Esophagus muscularis mucosa (tissue), 4 donors: ENCODE results near the gene MPRIP. TPM values are rescaled to one million over a fixed set of nuclear protein-coding genes. Genes with fewer than 3 reads are reported as not detected.
"Not testable (repeated sequence)": the region's sequence is repeated elsewhere in the genome, so short reads cannot be mapped to it uniquely, and the experiment has no call there.

Experiments
- DNase-seq: peaks from one replicate; pipeline ENCODE4 v3.0.0-alpha.2; 2017; ENCODE audit errors: extremely low spot score
- H3K27ac ChIP-seq, 4 donors: fragments of 200-600 bp; sonication (generic); replicated peaks in 1 of 4; 1 replicate in 3 of 4; 2 replicates in 1 of 4; pipeline ENCODE4 v1.5.1; 2016 to 2019; ENCODE audit warnings: mild to moderate bottlenecking in 1 of 4
- H3K27me3 ChIP-seq, 4 donors: fragments of 200-600 bp; sonication (generic); one replicate each; pipeline versions ENCODE4 v1.5.1 to v1.6.0; 2016 to 2019
- H3K36me3 ChIP-seq, 4 donors: fragments of 200-600 bp; sonication (generic); one replicate each; pipeline ENCODE4 v1.5.1; 2016 to 2019
- H3K4me1 ChIP-seq, 4 donors: fragments of 200-600 bp; sonication (generic); one replicate each; pipeline ENCODE4 v1.5.1; 2016 to 2019
- H3K4me3 ChIP-seq, 4 donors: fragments of 200-600 bp; sonication (generic); 1 replicate in 2 of 4; 2 replicates in 2 of 4; pipeline ENCODE4 v1.5.1; 2016 to 2019; ENCODE audit warnings: mild to moderate bottlenecking in 4 of 4, moderate library complexity in 1 of 4
- H3K9me3 ChIP-seq, 4 donors: fragments of 200-600 bp; sonication (generic); 1 replicate in 3 of 4; 2 replicates in 1 of 4; pipeline ENCODE4 v1.5.1; 2016 to 2019
- CTCF ChIP-seq, 3 experiments: fragments of 200-600 bp in 2 of 3; fragments of 450-650 bp in 1 of 3; sonication (generic) in 2 of 3; IDR thresholded peaks; one replicate each; pipeline ENCODE4 v1.5.1; 2017 to 2019; ENCODE audit warnings: antibody characterized with exemption in 3 of 3, mild to moderate bottlenecking in 2 of 3, moderate library complexity in 1 of 3
- EP300 ChIP-seq: sonication (generic); formaldehyde crosslinking; IDR thresholded peaks from one replicate; pipeline ENCODE4 v1.6.1; 2017; ENCODE audit warnings: antibody characterized with exemption
- POLR2A ChIP-seq: fragments of 450-650 bp; IDR thresholded peaks from one replicate; pipeline ENCODE4 v1.6.1; 2017; ENCODE audit warnings: antibody characterized with exemption, moderate library complexity, mild to moderate bottlenecking, low read depth
- POLR2AphosphoS5 ChIP-seq, 2 donors: sonication (generic); formaldehyde crosslinking; IDR thresholded peaks; one replicate each; pipeline ENCODE4 v1.6.1; 2017; ENCODE audit warnings: antibody characterized with exemption in 2 of 2
- WGBS: methylation state at CpG from one replicate; pipeline ENCODE4 v1.1.5; 2018; 5-methylcytosine and 5-hydroxymethylcytosine counted together
- intact Hi-C: fragments of 100-400 bp; cut with DNase I; formaldehyde crosslinking; loops from one replicate; pipeline ENCODE4 v1.15.1; 2023
- total RNA-seq, 4 donors: library from RNA; depleted of rRNA; stranded (reverse); fragments of >200 nt; gene quantifications; one replicate each; pipeline versions ENCODE4 v1.1.0 to v1.2.1, GENCODE V29; 2016

Gene MPRIP
- total RNA-seq, 4 donors from 2014 or later, result 108 to 194 (median 129) TPM

DNA sequence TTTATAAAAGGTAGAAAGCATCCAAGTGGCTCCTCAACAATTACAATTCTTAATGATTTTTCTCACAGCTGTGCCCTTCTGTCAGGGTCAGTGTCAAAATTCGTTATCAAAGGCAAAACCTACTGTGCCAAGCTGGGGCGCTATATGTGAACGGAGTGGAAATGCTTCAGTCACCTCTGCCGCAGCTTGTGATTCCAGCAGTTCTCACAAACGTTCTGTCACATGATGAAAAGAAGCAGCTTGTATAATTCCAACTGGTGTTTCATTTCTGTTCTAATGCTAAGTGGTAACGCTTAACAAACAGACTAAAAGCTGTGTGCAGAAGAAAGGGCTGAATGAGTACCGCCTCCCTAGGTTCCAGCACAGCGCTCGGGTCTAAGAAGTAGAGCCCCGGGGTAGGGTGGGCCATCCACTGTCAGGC is 149.7 kb downstream of the MPRIP start:
- intact Hi-C loops, result no loop called here
- Histone ChIP-seq H3K27ac (peak overlapping the region; percentile 59 to 79 (median 77)), H3K9me3 (no peaks in the 10 kb centered on the region), H3K4me1 (peaks cover 38 to 47% (median 39%) of the 10 kb centered on the region in 4 donors), H3K36me3 (peaks cover 0 to 28% (median 13%) of the 10 kb centered on the region in 4 donors), H3K27me3 (no peaks in the 10 kb centered on the region), H3K4me3 (no peak overlapping the region)
- WGBS, result 31% methylated on average over 9 of the region's 10 CpGs
- TF ChIP-seq EP300, result no peak
- TF ChIP-seq POLR2AphosphoS5 (IDR thresholded peaks at IDR 0.05), result peak in 1 of 2 donors; percentile 48
- no peak for TF ChIP-seq CTCF (IDR thresholded peaks at IDR 0.05)
- no peak for DNase-seq

- H3K36me3 ChIP-seq, H3K4me3 ChIP-seq, H3K27ac ChIP-seq, H3K9me3 ChIP-seq, DNase-seq, H3K27me3 ChIP-seq, intact Hi-C loops: not testable (repeated sequence)
- WGBS, result 95% methylated on average over 5 of the region's 5 CpGs
- H3K4me1 ChIP-seq, result peaks cover 27 to 41% (median 38%) of the 10 kb centered on the region in 4 donors
These were observed 153.2 kb downstream of the MPRIP start for GRCh38 chr17:17195466-17195865.

DNA sequence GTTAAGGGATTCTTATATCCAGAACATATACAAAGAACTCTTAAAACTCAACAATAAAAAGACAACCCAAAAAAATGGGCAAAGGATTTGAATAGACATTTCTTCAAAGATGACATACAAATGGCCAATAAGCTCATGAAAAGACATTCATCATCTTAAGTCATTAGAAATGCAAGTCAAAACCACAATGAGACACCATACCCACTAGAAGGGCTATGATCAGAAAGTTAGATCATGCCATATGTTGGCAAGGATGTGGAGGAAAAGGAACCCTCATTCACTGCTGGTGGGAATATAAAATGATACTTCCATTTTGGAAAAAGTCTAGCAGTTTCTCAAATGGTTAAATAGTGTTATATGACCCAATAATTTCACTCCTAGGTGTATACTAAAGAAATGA is 154.5 kb downstream of the MPRIP start:
- no peak for TF ChIP-seq POLR2AphosphoS5 (IDR thresholded peaks at IDR 0.05)
- TF ChIP-seq EP300, result no peak
- no peak for TF ChIP-seq POLR2A
- TF ChIP-seq CTCF (IDR thresholded peaks at IDR 0.05), result no peak
- H3K9me3 ChIP-seq, result no peaks in the 10 kb centered on the region
- DNase-seq, result no peak
- H3K36me3 ChIP-seq, result no peaks in the 10 kb centered on the region
- intact Hi-C loops, result no loop called here
- H3K27me3 ChIP-seq, result no peaks in the 10 kb centered on the region
- H3K27ac ChIP-seq, result no peak overlapping the region
- no peak overlapping the region for H3K4me3 ChIP-seq
- H3K4me1 ChIP-seq, result peaks cover 24 to 41% (median 38%) of the 10 kb centered on the region in 4 donors

GRCh38 chr17:17198281-17198680 is 156.0 kb downstream of the MPRIP start:
- intact Hi-C loops, result no loop called here
- no peak for DNase-seq
- peaks cover 22 to 42% (median 40%) of the 10 kb centered on the region in 4 donors for H3K4me1 ChIP-seq
- no peak overlapping the region for H3K27ac ChIP-seq
- H3K9me3 ChIP-seq, result no peaks in the 10 kb centered on the region
- H3K36me3 ChIP-seq, result peaks cover 0 to 9% (median 4%) of the 10 kb centered on the region in 4 donors
- WGBS, result 92% methylated on average over 1 of the region's 1 CpG
- no peak overlapping the region for H3K4me3 ChIP-seq
- H3K27me3 ChIP-seq, result no peaks in the 10 kb centered on the region
- TF ChIP-seq POLR2A (no peak), CTCF (IDR thresholded peaks at IDR 0.05) (no peak), EP300 (no peak), POLR2AphosphoS5 (IDR thresholded peaks at IDR 0.05) (no peak)

- TF ChIP-seq EP300, result no peak
- TF ChIP-seq CTCF (IDR thresholded peaks at IDR 0.05), result no peak
- TF ChIP-seq POLR2A, result no peak
- TF ChIP-seq POLR2AphosphoS5 (IDR thresholded peaks at IDR 0.05), result no peak
- peaks cover 42 to 62% (median 61%) of the 10 kb centered on the region in 4 donors for H3K4me1 ChIP-seq
- no peaks in the 10 kb centered on the region for H3K9me3 ChIP-seq
- peak overlapping the region; percentile 92 to 96 (median 94) for H3K27ac ChIP-seq
- H3K36me3 ChIP-seq, result peaks cover 0 to 9% (median 4%) of the 10 kb centered on the region in 4 donors
- DNase-seq, result no peak
- H3K27me3 ChIP-seq, result no peaks in the 10 kb centered on the region
- 46% methylated on average over 7 of the region's 7 CpGs for WGBS
- peak overlapping the region; percentile 11 to 31 (median 21) for H3K4me3 ChIP-seq
- intact Hi-C loops, result no loop called here
These were observed 158.1 kb downstream of the MPRIP start for GRCh38 chr17:17200311-17200710.
